Neural cell (in vitro differentiated cells): ENCODE results near the gene VPS50. TPM values are rescaled to one million over a fixed set of nuclear protein-coding genes. Genes with fewer than 3 reads are reported as not detected.

Source experiments
- H2AFZ ChIP-seq: fragments of 200-600, 300-800 bp; sonication (generic), shearing (Covaris generic); 2 replicates; pipeline ENCODE4 v1.6.0; 2014; ENCODE audit warnings: low read depth, mild to moderate bottlenecking, antibody characterized with exemption, low read length, moderate library complexity
- H3F3A ChIP-seq: fragments of 200-600 bp; shearing (Covaris generic); 2 replicates; pipeline ENCODE4 v1.6.1; 2016; ENCODE audit warnings: mild to moderate bottlenecking, moderate library complexity, mixed read lengths, antibody characterized with exemption, low read length; ENCODE audit not compliant: insufficient read depth, poor library complexity, severe bottlenecking
- H3K27ac ChIP-seq: fragments of 200-600, 300-800 bp; sonication (generic), shearing (Covaris generic); 2 replicates; pipeline ENCODE4 v1.5.1; 2014; ENCODE audit warnings: mild to moderate bottlenecking, low read length, moderate library complexity
- H3K27me3 ChIP-seq: fragments of 300-800, 200-600 bp; sonication (generic), shearing (Covaris generic); 2 replicates; pipeline ENCODE4 v1.6.0; 2014; ENCODE audit warnings: mild to moderate bottlenecking, low read depth, low read length, moderate library complexity; ENCODE audit not compliant: insufficient read depth
- H3K36me3 ChIP-seq: fragments of 300-800, 200-600 bp; sonication (generic), shearing (Covaris generic); 2 replicates; pipeline ENCODE4 v1.5.1; 2014; ENCODE audit warnings: mild to moderate bottlenecking, antibody characterized with exemption, low read length, moderate library complexity; ENCODE audit not compliant: insufficient read depth
- H3K4me2 ChIP-seq: fragments of 300-800, 200-600 bp; sonication (generic), shearing (Covaris generic); 2 replicates; pipeline ENCODE4 v1.6.0; 2014; ENCODE audit warnings: mild to moderate bottlenecking, low read length
- H3K4me3 ChIP-seq: fragments of 300-800, 200-600 bp; sonication (generic), shearing (Covaris generic); 2 replicates; pipeline ENCODE4 v1.5.1; 2014; ENCODE audit warnings: mild to moderate bottlenecking, low read length, moderate library complexity
- H3K79me2 ChIP-seq: fragments of 200-600 bp; shearing (Covaris generic); replicated peaks from 2 replicates; pipeline ENCODE4 v1.6.0; 2014; ENCODE audit warnings: mild to moderate bottlenecking, low read length, moderate library complexity; ENCODE audit not compliant: insufficient read depth
- H3K9ac ChIP-seq: fragments of 300-800, 200-600 bp; sonication (generic), shearing (Covaris generic); 2 replicates; pipeline ENCODE4 v1.6.1; 2016; ENCODE audit warnings: mild to moderate bottlenecking, low read length, mixed read lengths
- H3K9me2 ChIP-seq: fragments of 200-600 bp; shearing (Covaris generic); 2 replicates; pipeline ENCODE4 v1.6.1; 2016; ENCODE audit warnings: mild to moderate bottlenecking, low read length, mixed read lengths; ENCODE audit not compliant: insufficient read depth
- H3K9me3 ChIP-seq: fragments of 200-600, 300-800 bp; sonication (generic), shearing (Covaris generic); 2 replicates; pipeline ENCODE4 v1.6.1; 2016; ENCODE audit warnings: mild to moderate bottlenecking, mixed run types, low read length, moderate library complexity, mixed read lengths
- H4K20me1 ChIP-seq: fragments of 200-600 bp; shearing (Covaris generic); 2 replicates; pipeline ENCODE4 v1.6.1; 2016; ENCODE audit warnings: mild to moderate bottlenecking, mixed run types; ENCODE audit not compliant: insufficient read depth
- EP300 ChIP-seq: fragments of 450-650 bp; conservative IDR thresholded peaks from 2 replicates; pipeline ENCODE4 v1.6.1; 2014; ENCODE audit warnings: antibody characterized with exemption, mild to moderate bottlenecking, moderate library complexity; ENCODE audit not compliant: poor library complexity, severe bottlenecking
- EZH2 ChIP-seq: fragments of 200-600, 300-800 bp; shearing (Covaris generic), sonication (generic); IDR thresholded peaks from 2 replicates; pipeline ENCODE4 v1.6.1; 2014; ENCODE audit warnings: antibody characterized with exemption, low read length, borderline replicate concordance, mild to moderate bottlenecking; ENCODE audit not compliant: insufficient read depth, poor library complexity, severe bottlenecking
- MXI1 ChIP-seq: fragments of 450-650 bp; conservative IDR thresholded peaks from 2 replicates; pipeline ENCODE4 v1.6.1; 2014; ENCODE audit warnings: antibody characterized with exemption, mild to moderate bottlenecking; ENCODE audit not compliant: poor library complexity, severe bottlenecking
- POLR2AphosphoS5 ChIP-seq: IDR thresholded peaks from 2 replicates; pipeline ENCODE4 v1.6.1; 2012
- RAD21 ChIP-seq: fragments of 450-650 bp; conservative IDR thresholded peaks from 2 replicates; pipeline ENCODE4 v1.6.1; 2014; ENCODE audit warnings: antibody characterized with exemption, mild to moderate bottlenecking, moderate library complexity
- SMC3 ChIP-seq: fragments of 450-650 bp; conservative IDR thresholded peaks from 2 replicates; pipeline ENCODE4 v1.6.1; 2014; ENCODE audit warnings: antibody characterized with exemption, mild to moderate bottlenecking, moderate library complexity; ENCODE audit not compliant: poor library complexity
- TAF1 ChIP-seq: IDR thresholded peaks from 2 replicates; pipeline ENCODE4 v1.6.1; 2012; ENCODE audit warnings: low read depth
- polyA plus RNA-seq: library from polyadenylated mRNA; depleted of rRNA; stranded (reverse); fragments of >200 nt; gene quantifications from 2 replicates; pipeline ENCODE4 v1.2.3, GENCODE V29; 2014
- TF ChIP-seq, protein P1 (sequence below): fragments of 450-650 bp; IDR thresholded peaks from 2 replicates; pipeline ENCODE4 v1.5.1; 2014; ENCODE audit warnings: antibody characterized with exemption, mild to moderate bottlenecking, moderate library complexity; ENCODE audit not compliant: poor library complexity, severe bottlenecking

VPS50 gene
- polyA plus RNA-seq, 1 donor from 2014 or later, result 58.2 TPM

- no peaks in the 10 kb centered on the region for H3K27me3 ChIP-seq
- H2AFZ ChIP-seq, result no peak overlapping the region
- H3K4me3 ChIP-seq, result no peak overlapping the region
- H3K9me3 ChIP-seq, result no peaks in the 10 kb centered on the region
- no peaks in the 10 kb centered on the region for H3F3A ChIP-seq
- no peak overlapping the region for H3K9ac ChIP-seq
- no peaks in the 10 kb centered on the region for H3K36me3 ChIP-seq
- no peak overlapping the region for H3K27ac ChIP-seq
- H4K20me1 ChIP-seq, result no peaks in the 10 kb centered on the region
- no peaks in the 10 kb centered on the region for H3K79me2 ChIP-seq
- TF ChIP-seq POLR2AphosphoS5, result no peak
- no peak for TF ChIP-seq RAD21
- TF ChIP-seq EP300, result no peak
- TF ChIP-seq MXI1, result no peak
- no peak for TF ChIP-seq SMC3
- TF ChIP-seq, protein P1, sequence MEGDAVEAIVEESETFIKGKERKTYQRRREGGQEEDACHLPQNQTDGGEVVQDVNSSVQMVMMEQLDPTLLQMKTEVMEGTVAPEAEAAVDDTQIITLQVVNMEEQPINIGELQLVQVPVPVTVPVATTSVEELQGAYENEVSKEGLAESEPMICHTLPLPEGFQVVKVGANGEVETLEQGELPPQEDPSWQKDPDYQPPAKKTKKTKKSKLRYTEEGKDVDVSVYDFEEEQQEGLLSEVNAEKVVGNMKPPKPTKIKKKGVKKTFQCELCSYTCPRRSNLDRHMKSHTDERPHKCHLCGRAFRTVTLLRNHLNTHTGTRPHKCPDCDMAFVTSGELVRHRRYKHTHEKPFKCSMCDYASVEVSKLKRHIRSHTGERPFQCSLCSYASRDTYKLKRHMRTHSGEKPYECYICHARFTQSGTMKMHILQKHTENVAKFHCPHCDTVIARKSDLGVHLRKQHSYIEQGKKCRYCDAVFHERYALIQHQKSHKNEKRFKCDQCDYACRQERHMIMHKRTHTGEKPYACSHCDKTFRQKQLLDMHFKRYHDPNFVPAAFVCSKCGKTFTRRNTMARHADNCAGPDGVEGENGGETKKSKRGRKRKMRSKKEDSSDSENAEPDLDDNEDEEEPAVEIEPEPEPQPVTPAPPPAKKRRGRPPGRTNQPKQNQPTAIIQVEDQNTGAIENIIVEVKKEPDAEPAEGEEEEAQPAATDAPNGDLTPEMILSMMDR, result no peak
- no peak overlapping the region for H3K4me2 ChIP-seq
- no peaks in the 10 kb centered on the region for H3K9me2 ChIP-seq
Observed at GRCh38 chr7:93350338-93350737, 118.2 kb downstream of the VPS50 start.

DNA sequence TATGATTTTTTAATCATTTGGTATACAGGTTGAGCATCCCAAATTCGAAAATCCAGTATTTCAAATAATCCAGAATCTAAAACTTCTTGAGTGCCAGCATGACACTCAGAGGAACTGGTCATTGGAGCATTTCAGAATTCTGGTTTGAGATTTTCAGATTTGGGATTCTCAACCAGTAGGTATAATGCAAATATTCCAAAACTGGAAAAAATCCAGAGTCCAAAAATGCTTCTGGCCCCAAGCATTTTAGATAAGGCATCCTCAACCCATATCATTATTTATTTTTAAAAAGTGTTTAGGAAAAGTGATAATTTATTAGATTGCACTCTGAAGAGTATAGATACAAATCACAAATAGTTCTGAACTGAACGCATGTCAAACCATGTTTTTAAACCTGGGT lies 120.7 kb downstream of the VPS50 start:
- Histone ChIP-seq H3K4me3 (no peak overlapping the region), H3K36me3 (no peaks in the 10 kb centered on the region), H3K9me3 (no peaks in the 10 kb centered on the region), H3K4me2 (no peak overlapping the region), H3K27ac (no peak overlapping the region), H3K9me2 (no peaks in the 10 kb centered on the region), H2AFZ (no peak overlapping the region), H3K9ac (no peak overlapping the region), H4K20me1 (no peaks in the 10 kb centered on the region), H3K27me3 (no peaks in the 10 kb centered on the region), H3K79me2 (no peaks in the 10 kb centered on the region), H3F3A (no peaks in the 10 kb centered on the region)
- TF ChIP-seq, protein P1, result no peak
- no peak for TF ChIP-seq EP300
- no peak for TF ChIP-seq TAF1

- H2AFZ ChIP-seq, result no peak overlapping the region
- H3F3A ChIP-seq, result no peaks in the 10 kb centered on the region
- no peaks in the 10 kb centered on the region for H3K79me2 ChIP-seq
- H3K4me3 ChIP-seq, result no peak overlapping the region
- no peaks in the 10 kb centered on the region for H3K27me3 ChIP-seq
- H3K4me2 ChIP-seq, result no peak overlapping the region
- H4K20me1 ChIP-seq, result no peaks in the 10 kb centered on the region
- no peak overlapping the region for H3K9ac ChIP-seq
- no peak for TF ChIP-seq EZH2
- no peaks in the 10 kb centered on the region for H3K36me3 ChIP-seq
- peak overlapping the region; percentile 54 for H3K27ac ChIP-seq
- no peaks in the 10 kb centered on the region for H3K9me2 ChIP-seq
- H3K9me3 ChIP-seq, result no peaks in the 10 kb centered on the region
Observed at GRCh38 chr7:93354815-93355214, 122.6 kb downstream of the VPS50 start.
